GM21447 (cell line): ENCODE measurements around the gene MRLN.

ENCODE experiments used
- ATAC-seq: cut with Tn5 transposase; IDR thresholded peaks from one replicate; pipeline ENCODE4 v1.9.1; 2021; ENCODE audit not compliant: unreplicated experiment

The MRLN gene

GRCh38 chr10:59706851-59707797 is 46.1 kb downstream of the MRLN start:
- no peak for ATAC-seq

GRCh38 chr10:59705931-59706330 is 47.3 kb downstream of the MRLN start:
- ATAC-seq: no peak

- ATAC-seq: no peak
These were observed 48.6 kb downstream of the MRLN start for GRCh38 chr10:59704630-59705029.

GRCh38 chr10:59702347-59702746 is 50.9 kb downstream of the MRLN start:
- no peak for ATAC-seq

GRCh38 chr10:59700709-59701108 is 52.5 kb downstream of the MRLN start:
- ATAC-seq: no peak

DNA sequence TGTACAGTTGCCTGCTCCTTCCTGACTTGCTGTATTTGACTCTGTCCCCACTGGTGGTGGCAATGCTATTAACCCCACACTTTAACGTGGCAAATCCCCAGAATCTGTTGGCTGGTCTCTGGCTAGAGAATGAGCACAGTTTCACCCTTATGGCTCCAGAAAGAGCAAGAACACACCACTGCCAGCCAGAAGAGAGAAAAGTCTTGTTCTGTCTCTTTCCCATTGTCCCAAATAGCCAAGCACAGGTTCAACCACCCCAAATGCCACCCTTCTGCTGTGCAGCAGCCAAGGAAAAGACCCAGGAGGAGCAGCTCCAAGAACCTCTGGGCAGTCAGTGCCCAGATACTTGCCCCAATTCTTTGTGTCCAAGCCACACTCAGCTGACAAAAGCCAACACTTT is 54.9 kb downstream of the MRLN start:
- no peak for ATAC-seq

DNA sequence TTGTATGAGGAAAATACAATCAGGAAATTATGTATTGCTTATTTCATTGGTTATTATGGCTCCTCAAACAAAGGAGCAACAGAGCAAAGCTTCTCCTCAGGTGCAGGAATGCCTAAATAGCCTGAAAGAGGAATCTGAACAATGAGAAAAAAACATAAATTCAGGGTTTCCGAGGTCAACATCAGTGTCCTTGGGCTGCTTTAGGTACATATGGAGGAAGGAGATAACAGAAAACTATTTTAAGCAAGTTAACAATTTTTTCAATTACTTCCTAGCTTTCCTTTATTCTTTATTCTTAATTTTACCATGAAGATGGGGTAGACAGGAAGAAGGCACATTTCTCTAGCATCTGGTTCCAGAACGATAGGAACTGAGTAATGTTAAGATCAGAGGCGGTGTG is 57.6 kb downstream of the MRLN start:
- ATAC-seq: no peak

- ATAC-seq: no peak
These were observed 58.3 kb downstream of the MRLN start for GRCh38 chr10:59694936-59695335.

- no peak for ATAC-seq
These were observed 61.1 kb downstream of the MRLN start for GRCh38 chr10:59692113-59692512.

- no peak for ATAC-seq
These were observed 64.3 kb downstream of the MRLN start for GRCh38 chr10:59688921-59689351.

DNA sequence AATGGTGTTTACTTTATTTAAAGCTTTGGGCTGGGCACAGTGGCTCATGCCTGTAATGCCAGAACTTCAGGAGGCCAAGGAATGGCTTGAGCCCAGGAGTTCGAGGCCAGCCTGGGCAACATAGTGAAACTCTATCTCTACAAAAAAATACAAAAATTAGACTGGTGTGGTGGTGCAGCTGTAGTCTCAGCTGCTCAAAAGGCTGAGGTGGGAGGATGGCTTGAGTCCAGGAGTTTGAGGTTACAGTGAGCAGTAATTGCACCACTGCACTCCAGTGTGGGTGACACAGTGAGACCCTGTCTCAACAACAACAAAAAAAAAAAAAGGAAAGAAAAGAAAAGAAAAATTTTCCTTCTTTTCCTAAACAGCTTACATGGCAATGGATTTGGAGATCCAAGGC is 65.6 kb downstream of the MRLN start:
- ATAC-seq: no peak
